ENCODE measurements around the gene CBLC. TPM values are rescaled to one million over a fixed set of nuclear protein-coding genes. Genes with fewer than 3 reads are reported as not detected.

The CBLC gene
- polyA plus RNA-seq, 1 experiment, result not detected

DNA sequence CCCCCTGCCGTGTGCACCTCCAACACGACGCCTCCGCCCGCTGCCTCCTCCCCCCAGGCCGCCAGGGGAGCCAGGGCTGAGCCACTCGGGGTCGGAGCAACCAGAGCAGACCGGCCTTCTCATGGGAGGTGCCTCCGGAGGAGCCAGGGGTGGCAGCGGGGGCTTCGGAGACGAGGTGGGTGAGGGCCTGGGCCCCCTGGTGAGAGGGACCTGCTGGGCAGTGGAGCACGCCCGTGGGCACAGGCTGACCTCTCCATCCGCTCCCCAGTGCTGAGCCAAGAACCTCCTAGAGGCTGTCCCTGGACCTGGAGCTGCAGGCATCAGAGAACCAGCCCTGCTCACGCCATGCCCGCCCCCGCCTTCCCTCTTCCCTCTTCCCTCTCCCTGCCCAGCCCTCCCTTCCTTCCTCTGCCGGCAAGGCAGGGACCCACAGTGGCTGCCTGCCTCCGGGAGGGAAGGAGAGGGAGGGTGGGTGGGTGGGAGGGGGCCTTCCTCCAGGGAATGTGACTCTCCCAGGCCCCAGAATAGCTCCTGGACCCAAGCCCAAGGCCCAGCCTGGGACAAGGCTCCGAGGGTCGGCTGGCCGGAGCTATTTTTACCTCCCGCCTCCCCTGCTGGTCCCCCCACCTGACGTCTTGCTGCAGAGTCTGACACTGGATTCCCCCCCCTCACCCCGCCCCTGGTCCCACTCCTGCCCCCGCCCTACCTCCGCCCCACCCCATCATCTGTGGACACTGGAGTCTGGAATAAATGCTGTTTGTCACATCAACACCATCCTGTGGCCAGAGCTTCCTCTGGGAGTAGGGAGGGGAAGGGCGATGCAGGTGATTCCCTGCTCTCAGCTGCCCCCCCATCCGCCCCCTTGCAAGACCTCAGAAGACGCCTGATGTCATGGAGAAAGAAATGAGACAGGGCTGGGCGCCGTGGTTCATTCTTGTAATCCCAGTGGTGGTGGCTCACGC is 43.2 kb downstream of the CBLC start:
- POLR2A ChIA-PET, result interaction anchor here (0.7 kb wide), 1 partner anchor 211 kb away, joined by 3 read pairs; no protein-coding TSS in a partner anchor
- TF ChIP-seq, protein P1, sequence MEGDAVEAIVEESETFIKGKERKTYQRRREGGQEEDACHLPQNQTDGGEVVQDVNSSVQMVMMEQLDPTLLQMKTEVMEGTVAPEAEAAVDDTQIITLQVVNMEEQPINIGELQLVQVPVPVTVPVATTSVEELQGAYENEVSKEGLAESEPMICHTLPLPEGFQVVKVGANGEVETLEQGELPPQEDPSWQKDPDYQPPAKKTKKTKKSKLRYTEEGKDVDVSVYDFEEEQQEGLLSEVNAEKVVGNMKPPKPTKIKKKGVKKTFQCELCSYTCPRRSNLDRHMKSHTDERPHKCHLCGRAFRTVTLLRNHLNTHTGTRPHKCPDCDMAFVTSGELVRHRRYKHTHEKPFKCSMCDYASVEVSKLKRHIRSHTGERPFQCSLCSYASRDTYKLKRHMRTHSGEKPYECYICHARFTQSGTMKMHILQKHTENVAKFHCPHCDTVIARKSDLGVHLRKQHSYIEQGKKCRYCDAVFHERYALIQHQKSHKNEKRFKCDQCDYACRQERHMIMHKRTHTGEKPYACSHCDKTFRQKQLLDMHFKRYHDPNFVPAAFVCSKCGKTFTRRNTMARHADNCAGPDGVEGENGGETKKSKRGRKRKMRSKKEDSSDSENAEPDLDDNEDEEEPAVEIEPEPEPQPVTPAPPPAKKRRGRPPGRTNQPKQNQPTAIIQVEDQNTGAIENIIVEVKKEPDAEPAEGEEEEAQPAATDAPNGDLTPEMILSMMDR (IDR thresholded peaks at IDR 0.05; ENCODE audit: low read depth, low read length), result no peak
- DNase-seq (ENCODE audit: low read depth, low spot score), result no peak
- no peak overlapping the region for H3K4me3 ChIP-seq (ENCODE audit: low read depth, low read length)
- peaks cover 6% of the 10 kb centered on the region for H3K27me3 ChIP-seq (ENCODE audit: control insufficient read depth, insufficient read depth, low read length)
- no peak overlapping the region for H3K27ac ChIP-seq (ENCODE audit: low read depth, low read length)
- H3K9me3 ChIP-seq (ENCODE audit: control insufficient read depth, insufficient read depth, low read length), result no peaks in the 10 kb centered on the region; the same call in 1 of the 2 replicates
- CTCF ChIA-PET, result interaction anchor here (0.6 to 1.0 kb wide), 2 partner anchors 55 to 97 kb away, joined by 4 to 6 read pairs; no protein-coding TSS in a partner anchor

DNA sequence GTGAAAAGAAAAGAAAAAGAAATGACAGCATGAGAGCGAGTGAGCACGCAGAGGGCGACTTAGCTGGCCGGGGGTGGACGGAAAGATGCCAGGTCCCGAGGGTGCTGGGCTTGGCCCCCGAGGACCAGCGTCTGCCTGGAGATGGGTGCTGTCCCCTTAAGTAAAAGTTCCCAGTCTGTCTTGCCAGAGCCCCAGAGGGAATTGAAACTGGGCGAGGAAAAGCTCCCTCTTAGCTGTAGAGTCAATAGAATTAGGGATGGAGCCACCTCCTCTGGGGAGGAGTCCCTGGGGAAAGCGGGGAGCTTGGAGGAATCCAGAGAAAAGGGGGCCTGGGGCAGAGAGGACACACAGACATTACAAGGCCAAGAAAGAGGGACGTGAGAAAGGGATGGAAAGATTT is 44.5 kb downstream of the CBLC start:
- Histone ChIP-seq H3K27me3 (ENCODE audit: control insufficient read depth, insufficient read depth, low read length) (peaks cover 7% of the 10 kb centered on the region), H3K27ac (ENCODE audit: low read depth, low read length) (no peak overlapping the region), H3K9me3 (ENCODE audit: control insufficient read depth, insufficient read depth, low read length) (no peaks in the 10 kb centered on the region; the same call in 1 of the 2 replicates), H3K4me3 (ENCODE audit: low read depth, low read length) (no peak overlapping the region)
- ChIA-PET POLR2A (interaction anchor here (0.6 kb wide), 1 partner anchor 19 kb away, joined by 3 read pairs; no protein-coding TSS in a partner anchor), CTCF (interaction anchor here (0.8 to 1.7 kb wide), 2 partner anchors 51 to 98 kb away, joined by 3 read pairs; no protein-coding TSS in a partner anchor)
- no peak for DNase-seq (ENCODE audit: low read depth, low spot score)
- TF ChIP-seq, protein P1 (IDR thresholded peaks at IDR 0.05; ENCODE audit: low read depth, low read length), result no peak

- Histone ChIP-seq H3K27ac (ENCODE audit: low read depth, low read length) (no peak overlapping the region), H3K4me3 (ENCODE audit: low read depth, low read length) (no peak overlapping the region), H3K9me3 (ENCODE audit: control insufficient read depth, insufficient read depth, low read length) (no peaks in the 10 kb centered on the region; the same call in 1 of the 2 replicates), H3K27me3 (ENCODE audit: control insufficient read depth, insufficient read depth, low read length) (peaks cover 7% of the 10 kb centered on the region)
- TF ChIP-seq, protein P1 (IDR thresholded peaks at IDR 0.05; ENCODE audit: low read depth, low read length), result no peak
- POLR2A ChIA-PET, result interaction anchor here (0.6 kb wide), 2 partner anchors 10 to 19 kb away, joined by 3 to 7 read pairs; no protein-coding TSS in a partner anchor
- no peak for DNase-seq (ENCODE audit: low read depth, low spot score)
- CTCF ChIA-PET, result interaction anchor here (0.8 to 1.7 kb wide), 5 partner anchors 22 to 99 kb away, joined by 3 to 10 read pairs (median 3); partner anchors contain the start of gene NECTIN2
Measured at GRCh38 chr19:44822670-44823372, 45.1 kb downstream of the CBLC start.

GRCh38 chr19:44823373-44823698 is 45.6 kb downstream of the CBLC start:
- ChIA-PET POLR2A (interaction anchor here (0.6 kb wide), 1 partner anchor 10 kb away, joined by 7 read pairs; no protein-coding TSS in a partner anchor), CTCF (interaction anchor here (1.1 to 1.7 kb wide), 4 partner anchors 21 to 52 kb away, joined by 3 to 10 read pairs (median 4); partner anchors contain the start of gene NECTIN2)
- H3K27ac ChIP-seq (ENCODE audit: low read depth, low read length), result no peak overlapping the region
- H3K4me3 ChIP-seq (ENCODE audit: low read depth, low read length), result no peak overlapping the region
- TF ChIP-seq, protein P1 (IDR thresholded peaks at IDR 0.05; ENCODE audit: low read depth, low read length), result no peak
- peaks cover 7% of the 10 kb centered on the region for H3K27me3 ChIP-seq (ENCODE audit: control insufficient read depth, insufficient read depth, low read length)
- DNase-seq (ENCODE audit: low read depth, low spot score), result no peak
- H3K9me3 ChIP-seq (ENCODE audit: control insufficient read depth, insufficient read depth, low read length), result no peaks in the 10 kb centered on the region; the same call in 1 of the 2 replicates
